CD4-positive, alpha-beta T cell treated with Interferon alpha-2 for 1 hour (primary cell): ENCODE measurements around the gene DAP3.
A peak's percentile ranks its signal among the peaks of the same experiment; 100 is the strongest.
"Not testable (repeated sequence)": the region's sequence is repeated elsewhere in the genome, so short reads cannot be mapped to it uniquely, and the experiment has no call there.

Experiments
- DNase-seq, 2 donors: peaks; one replicate each; pipeline ENCODE4 v3.0.0-alpha.2; 2020 to 2022

The DAP3 gene

GRCh38 chr1:155687705-155688323 is 1.1 kb upstream of the DAP3 start:
- DNase-seq = peak in 1 of 2 donors; percentile 32

GRCh38 chr1:155688324-155689080 is 389 bp upstream of the DAP3 start, which contains the start of gene YY1AP1:
Gene YY1AP1, minus strand, starts transcription at chr1:155688774. Its CDS starts 8,338 bp downstream, at chr1:155680436.
- peak; percentile 87 to 92 for DNase-seq

- DNase-seq = no peak
These were observed 3.2 kb downstream of the DAP3 start for GRCh38 chr1:155691992-155692528.

- no peak for DNase-seq
These were observed 5.3 kb downstream of the DAP3 start for GRCh38 chr1:155694167-155694566.

- DNase-seq = no peak
These were observed 6.2 kb downstream of the DAP3 start for GRCh38 chr1:155695072-155695471.

GRCh38 chr1:155695608-155696007 is 6.7 kb downstream of the DAP3 start:
- no peak for DNase-seq

GRCh38 chr1:155696524-155696923 is 7.6 kb downstream of the DAP3 start:
- DNase-seq = no peak

GRCh38 chr1:155697046-155697445 is 8.2 kb downstream of the DAP3 start:
- DNase-seq = no peak

GRCh38 chr1:155697616-155698015 is 8.7 kb downstream of the DAP3 start:
- DNase-seq = not testable (repeated sequence)

- no peak for DNase-seq
These were observed 9.6 kb downstream of the DAP3 start for GRCh38 chr1:155698382-155699038.

GRCh38 chr1:155699062-155699461 is 10.2 kb downstream of the DAP3 start:
- DNase-seq = not testable (repeated sequence)

- DNase-seq = not testable (repeated sequence)
These were observed 12.8 kb downstream of the DAP3 start for GRCh38 chr1:155701675-155702074.

GRCh38 chr1:155703216-155703615 is 14.3 kb downstream of the DAP3 start:
- DNase-seq = no peak

GRCh38 chr1:155704414-155704813 is 15.5 kb downstream of the DAP3 start:
- not testable (repeated sequence) for DNase-seq

GRCh38 chr1:155706139-155706538 is 17.2 kb downstream of the DAP3 start:
- DNase-seq = no peak

GRCh38 chr1:155709391-155709790 is 20.5 kb downstream of the DAP3 start:
- no peak for DNase-seq

GRCh38 chr1:155711457-155711856 is 22.6 kb downstream of the DAP3 start:
- not testable (repeated sequence) for DNase-seq

GRCh38 chr1:155712636-155713035 is 23.7 kb downstream of the DAP3 start:
- DNase-seq = peak in 1 of 2 donors; percentile 22

GRCh38 chr1:155713075-155713474 is 24.2 kb downstream of the DAP3 start:
- no peak for DNase-seq

GRCh38 chr1:155715056-155715455 is 26.2 kb downstream of the DAP3 start:
- DNase-seq = not testable (repeated sequence)

- no peak for DNase-seq
These were observed 26.9 kb downstream of the DAP3 start for GRCh38 chr1:155715777-155716176.

GRCh38 chr1:155717041-155717440 is 28.1 kb downstream of the DAP3 start:
- peak in 1 of 2 donors; percentile 2 for DNase-seq

- not testable (repeated sequence) for DNase-seq
These were observed 29.7 kb downstream of the DAP3 start for GRCh38 chr1:155718524-155719115.
